ENCODE measurements around the gene OPN3. TPM values are rescaled to one million over a fixed set of nuclear protein-coding genes. Genes with fewer than 3 reads are reported as not detected.

OPN3 gene
- total RNA-seq, 1 donor from 2014 or later = 29.8 TPM

- no peak for DNase-seq (ENCODE audit: low read depth)
- Histone ChIP-seq H3K27me3 (ENCODE audit: control insufficient read depth, insufficient read depth, low read length) (no peaks in the 10 kb centered on the region), H3K36me3 (ENCODE audit: control insufficient read depth, insufficient read depth, low read length) (no peaks in the 10 kb centered on the region), H3K4me3 (ENCODE audit: low read depth, low read length) (no peak overlapping the region)
- no peak for TF ChIP-seq CTCF (IDR thresholded peaks at IDR 0.05; ENCODE audit: insufficient read depth, low read length, poor library complexity, severe bottlenecking)
These were observed 15.2 kb downstream of the OPN3 start for GRCh38 chr1:241624935-241625334.

GRCh38 chr1:241622669-241623068 lies 17.5 kb downstream of the OPN3 start:
- H3K27me3 ChIP-seq (ENCODE audit: control insufficient read depth, insufficient read depth, low read length) = no peaks in the 10 kb centered on the region
- no peak overlapping the region for H3K4me3 ChIP-seq (ENCODE audit: low read depth, low read length)
- DNase-seq (ENCODE audit: low read depth) = no peak
- H3K36me3 ChIP-seq (ENCODE audit: control insufficient read depth, insufficient read depth, low read length) = no peaks in the 10 kb centered on the region
- no peak for TF ChIP-seq CTCF (IDR thresholded peaks at IDR 0.05; ENCODE audit: insufficient read depth, low read length, poor library complexity, severe bottlenecking)

GRCh38 chr1:241617426-241617825 lies 22.7 kb downstream of the OPN3 start:
- no peak overlapping the region for H3K4me3 ChIP-seq (ENCODE audit: low read depth, low read length)
- no peak for DNase-seq (ENCODE audit: low read depth)
- no peak for TF ChIP-seq CTCF (IDR thresholded peaks at IDR 0.05; ENCODE audit: insufficient read depth, low read length, poor library complexity, severe bottlenecking)
- H3K27me3 ChIP-seq (ENCODE audit: control insufficient read depth, insufficient read depth, low read length) = no peaks in the 10 kb centered on the region
- H3K36me3 ChIP-seq (ENCODE audit: control insufficient read depth, insufficient read depth, low read length) = no peaks in the 10 kb centered on the region

- DNase-seq (ENCODE audit: low read depth) = no peak
- H3K36me3 ChIP-seq (ENCODE audit: control insufficient read depth, insufficient read depth, low read length) = no peaks in the 10 kb centered on the region
These were observed 24.9 kb downstream of the OPN3 start for GRCh38 chr1:241615043-241615974.

GRCh38 chr1:241614572-241614971 lies 25.6 kb downstream of the OPN3 start:
- TF ChIP-seq CTCF (IDR thresholded peaks at IDR 0.05; ENCODE audit: insufficient read depth, low read length, poor library complexity, severe bottlenecking) = no peak
- no peaks in the 10 kb centered on the region for H3K36me3 ChIP-seq (ENCODE audit: control insufficient read depth, insufficient read depth, low read length)
- no peak for DNase-seq (ENCODE audit: low read depth)
- H3K27me3 ChIP-seq (ENCODE audit: control insufficient read depth, insufficient read depth, low read length) = no peaks in the 10 kb centered on the region
- no peak overlapping the region for H3K4me3 ChIP-seq (ENCODE audit: low read depth, low read length)

More at GRCh38 chr1:241615043-241615974, 24.9 kb downstream of the OPN3 start:
- no peak for TF ChIP-seq CTCF (IDR thresholded peaks at IDR 0.05; ENCODE audit: insufficient read depth, low read length, poor library complexity, severe bottlenecking)
- Histone ChIP-seq H3K4me3 (ENCODE audit: low read depth, low read length) (no peak overlapping the region), H3K27me3 (ENCODE audit: control insufficient read depth, insufficient read depth, low read length) (no peaks in the 10 kb centered on the region)
